ENCODE results near the gene C1QL4.

Gene C1QL4

GRCh38 chr12:49305762-49306510 is 31.1 kb downstream of the C1QL4 start:
- in situ Hi-C loops (cut with MboI; ENCODE audit: low sequenced_read_pairs) = no loop called here

GRCh38 chr12:49304161-49304560 is 32.8 kb downstream of the C1QL4 start:
- in situ Hi-C loops (cut with MboI; ENCODE audit: low sequenced_read_pairs) = no loop called here

- in situ Hi-C loops (cut with MboI; ENCODE audit: low sequenced_read_pairs) = no loop called here
Observed at GRCh38 chr12:49301760-49302159, 35.2 kb downstream of the C1QL4 start.

- in situ Hi-C loops (cut with MboI; ENCODE audit: low sequenced_read_pairs) = no loop called here
Observed at GRCh38 chr12:49298160-49298559, 38.8 kb downstream of the C1QL4 start.

GRCh38 chr12:49297695-49298060 is 39.3 kb downstream of the C1QL4 start:
- in situ Hi-C loops (cut with MboI; ENCODE audit: low sequenced_read_pairs) = no loop called here

GRCh38 chr12:49296836-49297694 is 39.9 kb downstream of the C1QL4 start:
- in situ Hi-C loops (cut with MboI; ENCODE audit: low sequenced_read_pairs) = no loop called here

- in situ Hi-C loops (cut with MboI; ENCODE audit: low sequenced_read_pairs) = no loop called here
Observed at GRCh38 chr12:49296034-49296835, 40.8 kb downstream of the C1QL4 start.

- in situ Hi-C loops (cut with MboI; ENCODE audit: low sequenced_read_pairs) = no loop called here
Observed at GRCh38 chr12:49295082-49295936, 41.7 kb downstream of the C1QL4 start, which contains the start of gene PRPH. PRPH (plus strand) TSS chr12:49295147; CDS start chr12:49295201, 54 bp downstream.

- in situ Hi-C loops (cut with MboI; ENCODE audit: low sequenced_read_pairs) = no loop called here
Observed at GRCh38 chr12:49294804-49295081, 42.2 kb downstream of the C1QL4 start.

GRCh38 chr12:49294086-49294803 is 42.7 kb downstream of the C1QL4 start:
- in situ Hi-C loops (cut with MboI; ENCODE audit: low sequenced_read_pairs) = no loop called here

GRCh38 chr12:49293056-49293956 is 43.7 kb downstream of the C1QL4 start:
- in situ Hi-C loops (cut with MboI; ENCODE audit: low sequenced_read_pairs) = no loop called here

- in situ Hi-C loops (cut with MboI; ENCODE audit: low sequenced_read_pairs) = no loop called here
Observed at GRCh38 chr12:49292729-49293055, 44.3 kb downstream of the C1QL4 start.

- in situ Hi-C loops (cut with MboI; ENCODE audit: low sequenced_read_pairs) = loop anchor here (5.0 to 10.0 kb wide), 2 partner anchors 48 to 236 kb away; partner anchors contain the start of gene C1QL4
Observed at GRCh38 chr12:49288922-49289555, 47.9 kb downstream of the C1QL4 start.

GRCh38 chr12:49288412-49288853 is 48.6 kb downstream of the C1QL4 start:
- in situ Hi-C loops (cut with MboI; ENCODE audit: low sequenced_read_pairs) = loop anchor here (5.0 to 10.0 kb wide), 2 partner anchors 49 to 236 kb away; partner anchors contain the start of gene C1QL4

- in situ Hi-C loops (cut with MboI; ENCODE audit: low sequenced_read_pairs) = loop anchor here (5.0 to 10.0 kb wide), 2 partner anchors 49 to 237 kb away; partner anchors contain the start of gene C1QL4
Observed at GRCh38 chr12:49287876-49288275, 49.1 kb downstream of the C1QL4 start.

GRCh38 chr12:49284672-49285071 is 52.3 kb downstream of the C1QL4 start:
- in situ Hi-C loops (cut with MboI; ENCODE audit: low sequenced_read_pairs) = loop anchor here (5.0 to 10.0 kb wide), 2 partner anchors 53 to 240 kb away; partner anchors contain the start of gene C1QL4

GRCh38 chr12:49283541-49284429 is 53.2 kb downstream of the C1QL4 start:
- in situ Hi-C loops (cut with MboI; ENCODE audit: low sequenced_read_pairs) = loop anchor here (10.0 kb wide), 1 partner anchor 241 kb away; no protein-coding TSS in a partner anchor
